WTC11 (cell line): ENCODE data around the gene TCF12.

Experiments
- CREB1 ChIP-seq: sonication (generic); formaldehyde crosslinking; IDR thresholded peaks from 2 replicates; pipeline ENCODE4 v1.8.0; 2023; ENCODE audit warnings: mild to moderate bottlenecking, missing genetic modification reagents
- CTCF ChIP-seq: fragments of 200-600 bp; IDR thresholded peaks from 2 replicates; pipeline ENCODE4 v1.8.0; 2022; ENCODE audit warnings: antibody characterized with exemption
- IRF1 ChIP-seq: sonication (generic); formaldehyde crosslinking; IDR thresholded peaks from 2 replicates; pipeline ENCODE4 v1.8.0; 2023; ENCODE audit warnings: missing genetic modification reagents
- MXD4 ChIP-seq: fragments of 250-450 bp; sonication (Bioruptor Pico); IDR thresholded peaks from 2 replicates; pipeline ENCODE4 v1.8.0; 2021; ENCODE audit warnings: mild to moderate bottlenecking, moderate library complexity, borderline replicate concordance
- NFE2L1 ChIP-seq: sonication (generic); formaldehyde crosslinking; IDR thresholded peaks from 2 replicates; pipeline ENCODE4 v1.8.1; 2023; ENCODE audit warnings: missing genetic modification reagents
- NR3C1 ChIP-seq: sonication (generic); formaldehyde crosslinking; conservative IDR thresholded peaks from 2 replicates; pipeline ENCODE4 v1.8.1; 2023; ENCODE audit warnings: low read depth, mild to moderate bottlenecking, missing genetic modification reagents
- SMAD3 ChIP-seq: sonication (generic); formaldehyde crosslinking; IDR thresholded peaks from 2 replicates; pipeline ENCODE4 v1.8.0; 2022; ENCODE audit warnings: missing genetic modification reagents, mild to moderate bottlenecking, borderline replicate concordance
- TEAD1 ChIP-seq: sonication (generic); formaldehyde crosslinking; IDR thresholded peaks from 2 replicates; pipeline ENCODE4 v1.8.0; 2022; ENCODE audit warnings: mild to moderate bottlenecking, missing genetic modification reagents
- ZBTB43 ChIP-seq: sonication (generic); formaldehyde crosslinking; IDR thresholded peaks from 2 replicates; pipeline ENCODE4 v1.8.1; 2023; ENCODE audit warnings: mild to moderate bottlenecking, missing genetic modification reagents
- ZNF232 ChIP-seq: sonication (generic); formaldehyde crosslinking; IDR thresholded peaks from 2 replicates; pipeline ENCODE4 v1.8.0; 2022; ENCODE audit warnings: mild to moderate bottlenecking, missing genetic modification reagents
- ZNF263 ChIP-seq: sonication (generic); formaldehyde crosslinking; IDR thresholded peaks from 2 replicates; pipeline ENCODE4 v1.8.1; 2022; ENCODE audit warnings: low read depth, mild to moderate bottlenecking, moderate library complexity, missing genetic modification reagents

- TF ChIP-seq ZBTB43 (CRISPR knock-in tag) (no peak), CTCF (no peak), ZNF232 (CRISPR knock-in tag) (no peak), SMAD3 (CRISPR knock-in tag) (no peak), NFE2L1 (CRISPR knock-in tag) (no peak), CREB1 (no peak), TEAD1 (no peak), IRF1 (CRISPR knock-in tag) (no peak), NR3C1 (CRISPR knock-in tag) (no peak), ZNF263 (CRISPR knock-in tag) (no peak), MXD4 (no peak)
Observed at GRCh38 chr15:56913670-56914069, 4.8 kb upstream of the TCF12 start.
